ENCODE measurements around the gene GRID1. TPM values are rescaled to one million over a fixed set of nuclear protein-coding genes. Genes with fewer than 3 reads are reported as not detected.

GRID1 gene
- total and polyA plus RNA-seq, 9 of the 15 experiments (the other 6 are each of a cell fraction or from before 2014, with no cell fraction given), result 0.01 to 7.2 (median 1.2) TPM

GRCh38 chr10:86087716-86088115, 278.9 kb downstream of the GRID1 start:
- H3K27me3 ChIP-seq (ENCODE audit: control insufficient read depth in 2 of 2, insufficient read depth in 2 of 2, low read length in 2 of 2), result peaks cover 10 to 31% of the 10 kb centered on the region in 2 experiments; a peak in 4 of 5 replicates
- no peaks in the 10 kb centered on the region for H4K20me1 ChIP-seq (replicated peaks; ENCODE audit: control insufficient read depth, insufficient read depth, low read length)
- POLR2A ChIA-PET, result no interaction called here
- DNase-seq (ENCODE audit: extremely low read depth in 1 of 4, low spot score in 3 of 4), result peak in 2 of 4 experiments; percentile 10 to 17
- H3K4me1 ChIP-seq (replicated peaks in 1 of 2; ENCODE audit: control insufficient read depth in 2 of 2, insufficient read depth in 2 of 2, low read length in 2 of 2), result peaks cover 0 to 4% of the 10 kb centered on the region in 2 experiments; a peak in 2 of 5 replicates
- FAIRE-seq, result peak; percentile 54
- in situ Hi-C loops (cut with MboI) (no loop called here), intact Hi-C loops (cut with micrococcal nuclease) (no loop called here)
- H3K9me1 ChIP-seq (ENCODE audit: control insufficient read depth, insufficient read depth, low read length), result no peaks in the 10 kb centered on the region
- H3K9me3 ChIP-seq (replicated peaks; ENCODE audit: control insufficient read depth, insufficient read depth, low read depth, low read length), result no peaks in the 10 kb centered on the region
- H2AFZ ChIP-seq (ENCODE audit: low read depth, low read length), result peak overlapping the region; percentile 63; the same call in 1 of the 2 replicates
- 6% methylated on average over 9 of the region's 9 CpGs for WGBS (ENCODE audit: insufficient coverage, low coverage, missing lambda C conversion rate)
- H3K4me2 ChIP-seq (ENCODE audit: insufficient read depth, low read length), result no peak overlapping the region
- CTCF ChIA-PET (ENCODE audit: low intra/inter-chr PET ratio), result no interaction called here
- H3K36me3 ChIP-seq (ENCODE audit: control insufficient read depth, insufficient read depth, low read length), result no peaks in the 10 kb centered on the region
- H3K9ac ChIP-seq (ENCODE audit: insufficient read depth in 1 of 2, low read depth in 2 of 2, low read length in 2 of 2), result peak overlapping the region in 1 of 2 experiments; percentile 60; a peak in 1 of 4 replicates
- BruUV-seq (replicated peaks), result no TSS peak
- H3K79me2 ChIP-seq (ENCODE audit: control insufficient read depth, insufficient read depth, low read length), result no peaks in the 10 kb centered on the region
- no peak overlapping the region for H3K27ac ChIP-seq (ENCODE audit: extremely low read depth, low read depth, low read length)
- H3K4me3 ChIP-seq, result no peak overlapping the region
- ATAC-seq, result peak; percentile 84
- TF ChIP-seq ARHGAP35 (IDR thresholded peaks at IDR 0.05; ENCODE audit: partially characterized antibody) (no peak), MYNN (IDR thresholded peaks at IDR 0.05) (no peak), MYNN (CRISPR knock-in tag; IDR thresholded peaks at IDR 0.05) (no peak), U2AF2 (optimal IDR thresholded peaks at IDR 0.05; ENCODE audit: low read depth, low read length) (no peak), ZFX (CRISPR knock-in tag; IDR thresholded peaks at IDR 0.05) (no peak), PCBP1 (IDR thresholded peaks at IDR 0.05; ENCODE audit: low read depth, low read length, poor library complexity, severe bottlenecking) (no peak), NCOR1 (IDR thresholded peaks at IDR 0.05) (no peak), MTA2 (IDR thresholded peaks at IDR 0.05; ENCODE audit: low read depth) (no peak), HDGF (IDR thresholded peaks at IDR 0.05) (no peak), RHOXF2B (CRISPR knock-in tag; conservative IDR thresholded peaks at IDR 0.05) (no peak), ZNF175 (CRISPR knock-in tag; IDR thresholded peaks at IDR 0.05; ENCODE audit: low read depth) (no peak), HDAC2 (IDR thresholded peaks at IDR 0.05) (no peak), CHD1 (IDR thresholded peaks at IDR 0.05; ENCODE audit: low read length) (no peak), KDM5B (IDR thresholded peaks at IDR 0.05; ENCODE audit: insufficient replicate concordance, low read depth, low read length) (no peak), ZNF23 (CRISPR knock-in tag; IDR thresholded peaks at IDR 0.05) (no peak), ZNF282 (CRISPR knock-in tag; IDR thresholded peaks at IDR 0.05) (no peak)
- TF ChIP-seq, protein P1, sequence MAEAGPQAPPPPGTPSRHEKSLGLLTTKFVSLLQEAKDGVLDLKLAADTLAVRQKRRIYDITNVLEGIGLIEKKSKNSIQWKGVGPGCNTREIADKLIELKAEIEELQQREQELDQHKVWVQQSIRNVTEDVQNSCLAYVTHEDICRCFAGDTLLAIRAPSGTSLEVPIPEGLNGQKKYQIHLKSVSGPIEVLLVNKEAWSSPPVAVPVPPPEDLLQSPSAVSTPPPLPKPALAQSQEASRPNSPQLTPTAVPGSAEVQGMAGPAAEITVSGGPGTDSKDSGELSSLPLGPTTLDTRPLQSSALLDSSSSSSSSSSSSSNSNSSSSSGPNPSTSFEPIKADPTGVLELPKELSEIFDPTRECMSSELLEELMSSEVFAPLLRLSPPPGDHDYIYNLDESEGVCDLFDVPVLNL (CRISPR knock-in tag; IDR thresholded peaks at IDR 0.05; ENCODE audit: low read depth), result no peak
